GM18873 (cell line): ENCODE results near the gene MSH5.
A peak's percentile ranks its signal among the peaks of the same experiment; 100 is the strongest.
"Not testable (repeated sequence)": the region's sequence is repeated elsewhere in the genome, so short reads cannot be mapped to it uniquely, and the experiment has no call there.

ENCODE experiments used
- ATAC-seq: cut with Tn5 transposase; IDR thresholded peaks from one replicate; pipeline ENCODE4 v1.9.1; 2021; ENCODE audit warnings: mild to moderate bottlenecking, moderate library complexity, moderate number of reproducible peaks; ENCODE audit not compliant: unreplicated experiment, low FRiP score

Gene MSH5

DNA sequence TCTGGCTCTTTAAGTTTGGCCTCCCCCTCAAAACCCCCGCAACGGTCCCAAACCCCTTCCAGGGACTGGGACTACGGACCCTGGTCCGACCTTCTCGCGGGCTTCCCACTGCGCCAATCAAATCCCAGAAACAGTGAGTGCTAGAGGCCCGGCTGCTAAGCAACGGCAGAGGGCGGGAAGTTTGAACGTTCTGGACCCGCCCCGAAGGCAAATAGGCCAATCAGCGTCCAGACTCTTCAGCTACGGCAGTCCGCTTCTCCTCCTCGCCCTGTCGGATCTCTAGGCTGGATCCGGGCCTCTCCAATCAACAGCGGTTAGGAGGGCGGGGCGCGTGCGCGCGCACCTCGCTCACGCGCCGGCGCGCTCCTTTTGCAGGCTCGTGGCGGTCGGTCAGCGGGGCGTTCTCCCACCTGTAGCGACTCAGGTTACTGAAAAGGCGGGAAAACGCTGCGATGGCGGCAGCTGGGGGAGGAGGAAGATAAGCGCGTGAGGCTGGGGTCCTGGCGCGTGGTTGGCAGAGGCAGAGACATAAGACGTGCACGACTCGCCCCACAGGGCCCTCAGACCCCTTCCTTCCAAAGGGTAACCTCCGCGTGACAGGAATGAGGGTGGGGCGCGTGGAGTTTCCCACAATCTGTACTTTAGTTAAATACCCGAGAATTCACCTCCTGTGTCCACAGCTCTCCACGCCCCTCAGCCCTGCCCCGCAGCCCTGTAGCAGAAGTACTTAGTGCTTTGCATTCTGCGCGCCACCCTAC lies at the start of gene MSH5:
TSS of gene MSH5 (plus strand) at position 367 of the 758 bp plus-strand sequence. CDS start 462 bp downstream, outside the sequence.
- peak; percentile 82 for ATAC-seq

DNA sequence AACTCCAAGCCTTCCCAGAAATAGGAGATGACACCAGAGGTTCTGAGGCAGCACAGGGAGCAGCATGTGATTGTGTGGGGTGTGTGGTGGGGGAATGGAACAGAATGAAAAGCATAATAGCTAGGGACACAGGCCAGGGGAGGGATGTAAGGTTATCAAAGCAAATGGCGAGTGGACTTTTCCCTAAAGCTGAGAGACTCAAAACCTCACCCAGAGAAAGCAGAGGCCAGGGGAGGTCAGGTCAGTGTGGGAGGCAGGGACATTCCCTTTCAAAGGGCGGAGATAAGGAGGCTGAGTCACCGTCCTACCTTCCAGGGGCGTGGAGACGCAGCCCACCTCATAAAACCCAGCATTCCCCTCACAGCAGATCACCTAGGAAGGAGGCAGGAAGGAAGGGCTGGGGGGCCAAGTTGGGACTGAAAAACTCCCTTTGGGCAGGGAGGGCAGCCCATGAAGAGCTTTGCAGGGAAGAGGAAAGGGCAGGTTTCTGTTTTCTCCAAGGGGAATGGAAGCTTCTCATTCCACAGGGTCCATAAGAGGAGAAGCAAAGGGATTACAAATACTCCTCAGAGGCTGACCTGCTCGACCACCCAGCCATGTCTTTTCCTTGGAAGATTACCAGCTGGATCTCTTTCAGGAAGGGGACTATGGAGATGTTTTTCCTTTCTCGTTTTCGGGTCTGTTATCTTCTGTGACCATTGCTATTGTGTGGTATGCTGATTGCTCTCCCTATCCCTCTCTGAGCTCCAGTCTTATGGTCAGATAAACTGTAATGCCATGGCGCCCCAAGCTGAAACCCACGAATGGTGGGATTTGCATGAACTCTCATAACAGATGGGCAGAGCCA lies 49.4 kb upstream of the MSH5 start:
- no peak for ATAC-seq

DNA sequence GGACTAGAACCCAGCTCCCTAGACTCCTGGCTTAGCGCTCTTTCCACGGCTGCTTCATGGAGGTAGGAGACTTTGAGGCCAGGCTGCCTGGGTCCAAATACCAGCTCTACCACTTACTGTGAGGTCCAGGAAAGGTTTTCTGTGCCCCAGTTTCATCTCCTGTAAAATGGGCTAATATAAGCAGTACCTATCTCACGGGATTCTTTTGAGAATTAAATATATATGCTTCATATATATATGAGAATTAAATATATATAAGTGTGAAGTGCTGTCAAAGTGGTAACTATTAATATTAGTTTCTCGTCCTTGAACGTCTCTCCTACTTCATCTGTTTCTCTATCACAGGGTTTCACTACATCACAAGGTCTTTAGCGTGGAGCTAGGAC lies 48.7 kb upstream of the MSH5 start:
- no peak for ATAC-seq

DNA sequence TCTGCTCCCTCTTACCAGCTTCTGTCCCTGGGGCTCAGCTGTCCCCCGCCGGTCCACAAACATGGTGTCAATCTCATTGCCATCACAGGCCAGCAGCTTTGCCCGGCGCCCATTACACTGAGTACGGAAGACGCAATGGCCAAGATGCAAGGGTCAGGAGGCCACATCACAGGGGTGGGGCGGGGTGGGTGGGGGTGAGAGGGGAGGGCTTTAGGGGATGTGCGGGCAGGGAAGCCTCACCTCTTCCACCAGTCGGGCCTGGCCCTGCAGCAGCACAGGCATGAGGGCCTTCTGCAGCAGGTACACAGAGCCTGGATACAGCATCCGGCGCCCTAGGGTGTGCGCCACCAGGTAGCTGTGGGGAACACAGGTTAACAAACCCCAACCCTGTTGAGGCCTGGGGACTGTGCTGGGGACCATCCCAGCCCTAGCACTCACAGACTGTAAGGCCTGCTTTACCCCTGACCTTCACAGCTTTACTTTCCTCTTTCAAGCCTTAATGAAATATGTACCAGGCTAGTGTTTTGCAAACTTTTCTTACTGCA lies 48.2 kb upstream of the MSH5 start:
- no peak for ATAC-seq

DNA sequence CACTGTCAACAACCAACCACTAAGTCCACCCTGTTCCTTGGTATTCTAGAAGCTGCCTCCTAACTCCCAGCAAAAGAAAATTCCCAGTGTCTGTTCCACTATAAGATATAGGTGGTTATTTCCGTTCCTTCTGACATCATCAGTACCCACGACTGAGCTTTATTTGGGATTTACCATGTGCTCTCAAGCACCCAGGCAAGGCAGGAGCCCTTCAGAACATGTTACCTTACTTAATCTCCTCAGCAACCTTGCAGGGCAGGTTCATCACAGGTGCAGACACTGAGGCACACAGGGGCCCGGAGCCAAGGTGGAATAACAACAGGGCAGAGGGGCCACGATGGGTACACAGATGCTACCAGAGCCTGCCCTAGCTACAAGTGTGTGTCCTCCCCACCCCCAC lies 47.5 kb upstream of the MSH5 start:
- no peak for ATAC-seq

DNA sequence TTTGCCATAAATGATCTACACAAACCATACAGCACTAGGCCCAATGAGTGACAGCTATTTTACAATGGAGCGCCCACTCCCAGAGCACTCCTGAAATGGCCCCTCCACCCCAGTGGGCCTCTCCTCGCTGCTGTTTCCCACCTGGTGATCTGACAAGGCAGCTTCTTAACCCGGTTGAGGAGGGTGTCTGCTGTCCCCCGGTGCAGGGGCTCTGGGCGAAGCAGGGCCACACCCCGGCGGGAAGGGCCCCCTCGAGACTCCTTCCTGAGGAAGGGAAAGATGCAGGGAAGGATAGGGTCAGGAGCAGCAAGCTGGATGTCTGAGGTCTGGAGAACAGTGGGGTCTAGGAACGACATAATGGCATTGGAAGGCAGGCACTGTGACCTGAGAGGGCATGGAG lies 46.9 kb upstream of the MSH5 start:
- no peak for ATAC-seq

DNA sequence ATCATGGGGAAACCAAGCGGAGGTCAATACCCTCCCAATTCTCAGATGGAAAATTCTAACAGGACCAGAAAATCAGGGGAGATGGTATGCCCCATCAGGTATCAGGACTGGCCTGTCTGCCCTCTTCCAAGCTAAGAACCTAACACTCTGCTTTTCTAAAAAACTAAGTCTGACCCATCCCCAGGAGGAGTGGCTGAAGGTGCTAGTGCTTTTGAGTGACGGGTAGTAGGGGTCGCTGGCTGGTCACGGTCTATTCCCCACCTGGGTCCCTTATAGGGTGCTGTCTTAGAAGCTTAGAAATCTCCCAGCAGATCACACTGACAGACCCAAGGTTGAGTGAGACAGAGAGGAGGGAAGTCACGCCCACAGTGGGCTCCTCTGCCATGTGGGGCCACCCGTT lies 46.3 kb upstream of the MSH5 start:
- no peak for ATAC-seq

DNA sequence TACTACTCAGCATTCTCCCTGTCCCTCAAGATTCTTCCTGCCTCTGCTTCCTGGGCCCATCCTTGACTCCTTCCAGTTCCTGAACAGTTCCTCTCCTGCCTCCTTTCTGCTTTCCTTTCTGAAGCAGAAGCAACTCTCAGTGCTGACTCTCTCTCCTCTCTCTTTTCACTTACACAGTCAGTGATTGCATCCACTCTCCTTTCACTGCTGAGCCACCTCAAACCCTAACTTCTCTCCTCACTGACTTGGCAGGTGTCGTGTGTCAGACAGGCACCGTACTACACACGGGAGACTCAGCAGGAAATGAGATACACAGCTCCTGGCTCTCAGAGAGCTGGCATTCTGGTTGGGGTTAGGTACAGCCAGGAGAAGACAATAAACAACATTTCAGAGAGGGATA lies 42.2 kb upstream of the MSH5 start:
- ATAC-seq: no peak

DNA sequence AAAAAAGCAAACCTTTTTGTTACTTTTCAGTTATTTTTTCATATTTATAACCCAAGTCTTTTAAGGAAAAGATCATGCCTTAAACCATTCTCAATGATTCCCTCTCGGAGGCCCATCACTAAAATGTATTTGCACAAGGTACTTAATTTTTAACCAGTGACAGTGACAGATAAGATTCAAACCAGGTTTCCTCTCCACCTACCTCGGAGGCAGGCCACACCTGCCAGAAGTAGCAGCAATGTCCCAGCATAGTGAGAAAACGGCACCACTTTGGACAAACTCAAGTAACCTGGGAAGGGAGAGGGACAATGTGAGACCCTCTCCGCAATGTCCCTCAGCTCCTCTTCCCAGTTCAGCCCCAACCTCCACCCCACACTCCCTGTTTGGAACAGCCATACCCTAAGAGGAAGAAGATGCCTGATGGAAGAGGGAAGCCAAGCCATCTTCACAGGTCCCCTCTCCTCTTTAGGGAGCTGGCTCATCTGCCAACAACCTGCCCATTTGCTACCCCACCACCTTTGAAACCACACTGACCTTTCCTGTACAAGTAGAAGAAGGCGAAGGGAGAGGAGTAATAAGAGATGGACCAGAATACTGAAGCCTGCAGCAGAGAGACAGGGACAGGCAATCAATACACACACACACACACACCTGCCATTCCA lies 38.9 kb upstream of the MSH5 start:
- no peak for ATAC-seq

DNA sequence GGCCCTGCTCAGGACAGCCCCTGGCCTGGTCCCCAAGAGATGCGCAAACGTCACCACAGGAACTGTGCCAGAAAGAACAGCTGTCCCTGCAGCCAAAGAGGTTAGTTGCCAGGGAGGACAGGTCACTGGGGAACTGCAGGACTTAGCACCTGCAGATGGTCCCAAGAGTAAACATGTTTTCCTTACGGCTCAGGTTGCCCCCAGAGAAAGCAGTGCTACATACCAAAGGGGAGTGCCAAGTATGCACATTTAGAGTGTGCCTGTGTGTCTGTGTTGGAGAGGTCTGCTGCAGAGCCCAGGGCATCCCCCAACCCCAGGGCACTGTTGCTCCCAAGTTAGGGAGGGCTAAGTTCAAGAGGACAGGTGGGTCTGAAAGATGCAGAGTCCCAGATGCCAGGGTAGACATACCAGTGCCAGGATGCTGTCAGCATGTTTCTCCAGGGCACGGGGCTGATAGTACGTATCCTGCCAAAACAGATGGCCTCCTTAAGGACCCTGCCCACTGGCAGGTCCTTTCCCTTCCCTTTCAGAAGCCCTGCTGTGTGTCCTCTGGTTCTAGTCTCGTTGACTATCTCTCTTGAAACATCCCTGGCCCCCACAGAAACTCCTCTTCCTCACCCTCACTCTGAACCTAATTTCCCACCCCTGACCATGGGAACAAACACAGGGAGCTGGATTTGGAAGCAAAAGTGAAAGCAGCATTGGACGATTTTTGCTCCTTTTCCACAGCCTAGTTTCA lies 38.0 kb upstream of the MSH5 start:
- no peak for ATAC-seq

DNA sequence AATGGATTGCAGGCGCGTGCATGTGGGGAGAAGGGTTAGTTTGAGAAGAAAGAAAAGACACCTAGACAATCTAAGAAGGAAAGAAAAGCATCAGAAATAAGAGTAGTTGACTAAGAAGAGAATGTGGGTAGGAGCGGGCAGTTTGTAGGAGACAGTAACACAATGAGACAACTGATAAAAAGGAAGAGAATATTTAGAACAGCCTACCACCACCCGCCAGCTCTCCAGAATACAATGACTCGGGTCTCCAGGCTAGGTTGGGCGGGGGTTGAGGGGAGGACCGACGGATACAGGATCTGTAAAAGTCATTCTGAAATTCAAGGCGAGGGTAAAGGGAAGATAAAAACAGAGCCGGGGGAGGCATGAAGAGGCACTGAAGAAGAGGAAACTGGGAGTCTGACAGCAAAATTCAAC lies 37.4 kb upstream of the MSH5 start:
- ATAC-seq: no peak

DNA sequence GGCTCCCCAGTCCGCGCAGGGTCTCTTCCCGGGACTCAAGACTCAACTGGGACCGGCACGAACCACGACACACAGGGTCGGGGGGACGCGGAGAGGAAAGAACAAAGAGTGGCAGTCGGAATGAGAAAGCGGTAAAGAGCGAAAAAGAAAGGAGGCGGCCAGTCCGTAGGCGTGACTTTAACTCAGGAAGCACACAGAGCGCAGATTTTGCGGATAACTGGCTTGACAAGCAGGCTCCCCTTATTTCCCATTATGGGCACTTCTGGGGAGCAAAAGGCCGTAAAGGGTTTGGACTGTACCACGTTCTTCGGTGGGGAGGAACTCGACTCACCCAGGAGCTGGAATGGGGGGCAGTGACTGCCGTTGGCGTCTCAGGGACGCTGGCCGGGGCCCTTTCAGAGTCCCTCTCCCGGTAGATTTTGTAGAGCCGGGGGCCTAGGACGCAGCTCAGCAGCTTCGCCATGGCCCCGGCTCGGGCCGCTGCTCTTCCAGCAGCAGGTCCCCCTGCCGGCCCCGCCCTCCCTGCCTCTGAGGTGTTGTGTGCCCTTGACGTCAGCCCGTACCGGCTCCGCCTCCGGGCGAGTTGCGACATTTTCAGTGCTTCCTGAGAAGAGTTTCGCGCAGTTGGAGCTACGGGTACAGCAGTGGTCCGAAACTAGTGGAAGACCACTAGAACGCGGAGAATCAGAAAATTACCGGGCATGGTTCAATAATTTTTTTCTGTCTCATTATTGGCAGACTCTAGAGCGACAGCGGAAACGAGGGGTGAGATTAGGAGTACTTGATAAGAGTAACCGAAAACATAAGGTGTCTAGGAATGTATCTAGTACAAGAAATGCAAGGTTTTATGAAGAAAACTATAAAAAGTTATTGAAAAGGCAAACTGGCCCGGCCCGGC lies 36.7 kb upstream of the MSH5 start, which contains the start of gene ABHD16A:
TSS of gene ABHD16A (minus strand) at position 506 of the 898 bp plus-strand sequence. CDS start at position 463, 43 bp downstream.
- ATAC-seq: peak; percentile 59

DNA sequence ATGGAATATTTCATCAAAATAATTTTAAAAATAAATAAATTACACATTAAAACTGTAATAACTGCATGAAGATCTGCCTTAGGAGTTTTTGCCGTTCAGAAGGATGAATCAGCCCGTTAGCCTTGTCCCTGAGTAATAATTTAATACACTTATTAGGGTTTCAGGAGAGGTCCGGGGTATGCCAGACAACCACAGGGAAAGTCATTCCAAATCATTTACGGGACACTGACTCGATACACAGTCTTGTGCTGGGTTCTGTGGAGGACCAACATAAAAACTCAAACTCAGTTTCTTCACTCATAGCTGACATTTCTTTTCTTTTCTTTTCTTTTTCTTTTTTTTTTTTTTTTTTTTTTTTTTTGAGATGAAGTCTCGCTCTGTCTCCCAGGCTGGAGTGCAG lies 33.9 kb upstream of the MSH5 start:
- ATAC-seq: no peak

DNA sequence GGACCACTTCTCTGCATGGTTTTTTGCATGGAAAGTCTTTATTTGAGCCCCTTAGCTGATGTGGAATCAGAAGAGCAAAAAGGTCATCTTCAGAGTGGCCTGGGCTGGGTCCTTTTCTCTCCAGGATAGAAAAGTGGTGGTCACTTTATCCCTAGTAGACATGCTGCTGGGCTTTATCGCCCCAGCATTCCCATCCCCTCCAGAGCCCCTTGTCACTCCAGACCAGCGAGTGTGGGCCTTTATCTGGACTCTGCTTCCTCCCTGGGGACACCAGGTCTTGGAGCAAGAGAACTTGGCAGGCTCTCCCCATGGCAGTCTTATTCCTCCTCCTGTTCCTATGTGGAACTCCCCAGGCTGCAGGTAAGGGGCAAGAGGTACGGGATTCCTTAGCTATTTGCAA lies 33.2 kb upstream of the MSH5 start, which contains the start of gene LY6G6F:
TSS of gene LY6G6F (plus strand) at position 268 of the 400 bp plus-strand sequence. CDS start at position 309, 41 bp downstream.
- no peak for ATAC-seq

DNA sequence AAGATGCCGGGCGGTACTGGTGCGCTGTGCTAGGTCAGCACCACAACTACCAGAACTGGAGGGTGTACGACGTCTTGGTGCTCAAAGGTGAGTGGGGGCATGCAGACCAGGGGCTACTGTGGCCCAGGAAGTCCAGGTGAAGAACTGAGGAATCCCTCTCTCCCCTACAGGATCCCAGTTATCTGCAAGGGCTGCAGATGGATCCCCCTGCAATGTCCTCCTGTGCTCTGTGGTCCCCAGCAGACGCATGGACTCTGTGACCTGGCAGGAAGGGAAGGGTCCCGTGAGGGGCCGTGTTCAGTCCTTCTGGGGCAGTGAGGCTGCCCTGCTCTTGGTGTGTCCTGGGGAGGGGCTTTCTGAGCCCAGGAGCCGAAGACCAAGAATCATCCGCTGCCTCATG lies 32.1 kb upstream of the MSH5 start:
- ATAC-seq: no peak

DNA sequence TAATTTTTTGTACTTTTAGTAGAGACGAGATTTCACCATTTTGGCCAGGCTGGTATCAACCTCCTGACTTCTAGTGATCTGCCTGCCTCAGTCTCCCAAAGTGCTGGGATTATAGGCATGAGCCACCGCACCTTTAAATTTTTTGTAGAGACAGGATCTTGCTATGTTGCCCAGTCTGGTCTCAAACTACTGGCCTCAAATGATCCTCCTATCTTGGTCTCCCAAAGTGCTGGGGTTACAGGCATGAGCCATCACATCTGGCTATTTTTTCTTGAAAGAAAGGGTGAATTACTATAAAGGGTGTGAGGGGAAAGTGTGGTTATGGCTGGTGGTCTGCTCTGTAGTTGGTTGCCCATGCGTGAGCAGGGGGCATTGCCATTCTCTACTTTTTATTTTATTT lies 31.6 kb upstream of the MSH5 start:
- no peak for ATAC-seq

DNA sequence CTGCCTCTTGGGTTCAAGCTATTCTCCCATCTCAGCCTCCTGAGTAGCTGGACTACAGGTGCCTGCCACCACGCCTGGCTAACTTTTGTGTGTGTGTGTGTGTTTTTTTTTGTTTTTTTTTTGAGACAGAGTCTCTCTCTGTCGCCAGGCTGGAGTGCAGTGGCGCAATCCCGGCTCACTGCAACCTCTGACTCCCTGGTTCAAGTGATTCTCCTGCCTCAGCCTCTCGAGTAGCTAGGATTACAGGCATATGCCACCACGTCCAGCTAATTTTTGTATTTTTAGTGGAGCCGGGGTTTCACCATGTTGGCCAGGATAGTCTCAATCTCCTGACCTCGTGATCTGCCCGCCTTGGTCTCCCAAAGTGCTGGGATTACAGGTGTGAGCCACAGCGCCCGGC lies 30.6 kb upstream of the MSH5 start:
- ATAC-seq: not testable (repeated sequence)

DNA sequence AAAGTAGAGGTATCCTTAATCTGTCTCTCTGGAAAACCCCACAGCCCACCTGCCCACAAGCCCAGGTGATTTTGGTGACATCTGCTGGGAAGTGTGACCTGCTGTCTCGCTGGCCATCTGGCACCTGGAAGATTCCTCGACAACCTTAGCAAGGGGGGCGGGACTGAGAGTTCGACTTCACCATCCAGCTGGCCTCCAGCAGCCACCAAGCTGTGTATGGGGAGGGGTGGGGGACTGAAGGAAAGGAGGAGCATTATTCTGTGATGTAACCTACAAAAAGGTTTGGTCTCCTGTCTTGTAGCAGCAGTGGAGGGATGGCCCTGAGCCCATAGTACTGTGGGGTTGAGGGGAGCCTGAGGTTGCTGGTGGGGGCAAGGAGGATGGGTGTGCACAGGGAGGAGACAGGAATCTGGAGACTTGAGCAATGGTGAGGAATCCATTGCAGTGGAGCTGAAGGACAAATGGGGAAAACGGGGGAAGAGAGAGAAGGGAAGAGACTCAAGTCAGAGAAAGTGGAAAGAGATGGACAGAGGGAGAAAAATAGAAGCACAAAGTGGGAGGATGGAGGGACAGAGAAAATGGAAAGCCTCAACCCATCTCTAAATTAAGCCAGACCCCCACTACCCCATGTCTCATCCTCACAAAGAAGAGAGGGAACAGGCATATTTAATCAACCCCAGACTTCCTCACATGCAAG lies 29.1 kb upstream of the MSH5 start:
- no peak for ATAC-seq
